Measurements from ENCODE around the gene LYRM9.
"Not testable (repeated sequence)": the region's sequence is repeated elsewhere in the genome, so short reads cannot be mapped to it uniquely, and the experiment has no call there.

Gene LYRM9

DNA sequence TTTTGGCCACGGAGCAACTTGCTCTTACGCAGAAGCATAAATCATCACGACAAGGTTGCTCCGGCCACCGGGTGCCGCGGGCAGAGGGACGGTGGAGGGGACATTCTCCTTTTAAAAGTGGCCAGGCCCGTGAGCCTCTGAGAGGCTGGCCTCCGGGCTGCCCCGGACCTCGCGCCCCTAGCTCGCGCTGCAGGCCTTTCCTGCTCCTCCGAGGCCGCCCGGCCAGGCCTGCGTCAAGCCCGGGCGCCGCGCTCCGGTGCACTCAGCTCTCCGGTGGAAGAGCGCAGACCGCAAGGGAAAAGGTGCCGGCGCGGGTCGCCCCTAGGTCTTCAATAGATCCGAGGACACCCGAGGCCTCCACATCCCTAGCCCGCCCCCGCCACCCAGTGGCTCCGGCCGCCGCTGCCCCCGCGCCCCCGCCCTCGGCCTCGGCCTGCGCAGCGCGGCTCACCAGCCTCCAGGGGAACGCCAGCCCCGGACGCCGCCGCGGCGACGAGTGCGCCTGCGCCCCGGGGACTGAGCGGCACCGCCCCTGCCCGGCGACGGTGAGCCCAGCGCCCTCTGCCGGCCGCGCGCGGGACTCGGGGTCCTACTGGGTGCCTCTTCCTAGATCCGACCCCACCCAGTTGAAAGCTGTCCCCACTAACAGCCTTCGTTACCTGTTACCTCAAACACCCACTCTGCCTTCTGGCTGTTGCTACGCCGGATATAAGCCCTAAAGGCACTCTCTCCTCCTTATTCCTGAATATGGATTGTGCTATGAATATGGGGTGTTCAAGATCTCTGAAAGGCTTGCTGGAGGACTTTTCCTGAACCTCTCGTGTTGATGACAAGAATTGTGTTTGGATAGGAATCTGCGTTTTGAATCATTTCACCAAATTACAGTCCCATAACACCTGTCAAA is at the start of gene LYRM9:
LYRM9 (minus strand) TSS at position 500 of the 904 bp plus-strand sequence. CDS start 10,671 bp downstream, outside the sequence.
- DNase-seq (ENCODE audit: low read depth), result peak; percentile 93

DNA sequence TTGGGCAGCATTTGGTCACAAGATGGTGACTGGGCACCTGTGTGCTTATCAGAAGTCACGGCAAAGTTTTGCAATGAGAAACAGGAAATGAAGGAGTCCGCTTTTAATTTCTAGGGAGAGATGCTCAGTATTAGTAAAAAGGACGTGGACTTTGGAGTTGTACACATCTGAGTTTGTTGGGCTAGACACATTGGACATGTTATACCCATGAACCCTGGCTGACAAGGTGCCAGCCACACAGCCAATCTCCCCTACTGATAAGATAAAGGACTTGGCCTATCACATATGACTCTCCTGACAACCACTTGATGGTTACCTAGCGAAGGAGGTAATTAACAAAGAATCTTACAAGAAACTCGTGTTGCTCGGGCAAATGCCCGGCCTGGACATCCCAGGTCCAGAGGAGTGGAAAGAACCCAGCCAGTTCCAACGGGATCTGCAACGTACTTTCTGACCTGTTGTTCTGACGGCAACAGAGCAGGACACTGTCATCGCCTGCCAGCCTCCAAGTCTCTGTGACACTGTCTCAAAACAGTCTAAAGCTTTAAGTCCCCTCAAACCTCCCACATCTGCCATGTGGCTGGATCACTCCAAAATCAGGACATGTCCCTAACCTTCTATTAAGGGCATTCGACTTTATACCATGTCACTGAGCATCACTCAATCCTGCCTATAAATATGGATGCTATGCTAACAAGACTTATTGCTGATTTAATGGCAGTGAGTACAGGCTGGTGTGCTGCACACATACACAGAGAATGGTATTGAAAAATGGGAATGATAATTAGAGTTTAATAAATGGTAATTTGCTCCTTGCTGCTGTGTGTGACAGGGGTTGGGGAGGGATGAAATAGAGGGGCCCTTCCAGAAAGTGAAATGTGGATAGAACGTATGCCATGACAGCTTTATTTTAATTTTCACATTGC is 47.6 kb upstream of the LYRM9 start:
- no peak for DNase-seq (ENCODE audit: low read depth)

DNA sequence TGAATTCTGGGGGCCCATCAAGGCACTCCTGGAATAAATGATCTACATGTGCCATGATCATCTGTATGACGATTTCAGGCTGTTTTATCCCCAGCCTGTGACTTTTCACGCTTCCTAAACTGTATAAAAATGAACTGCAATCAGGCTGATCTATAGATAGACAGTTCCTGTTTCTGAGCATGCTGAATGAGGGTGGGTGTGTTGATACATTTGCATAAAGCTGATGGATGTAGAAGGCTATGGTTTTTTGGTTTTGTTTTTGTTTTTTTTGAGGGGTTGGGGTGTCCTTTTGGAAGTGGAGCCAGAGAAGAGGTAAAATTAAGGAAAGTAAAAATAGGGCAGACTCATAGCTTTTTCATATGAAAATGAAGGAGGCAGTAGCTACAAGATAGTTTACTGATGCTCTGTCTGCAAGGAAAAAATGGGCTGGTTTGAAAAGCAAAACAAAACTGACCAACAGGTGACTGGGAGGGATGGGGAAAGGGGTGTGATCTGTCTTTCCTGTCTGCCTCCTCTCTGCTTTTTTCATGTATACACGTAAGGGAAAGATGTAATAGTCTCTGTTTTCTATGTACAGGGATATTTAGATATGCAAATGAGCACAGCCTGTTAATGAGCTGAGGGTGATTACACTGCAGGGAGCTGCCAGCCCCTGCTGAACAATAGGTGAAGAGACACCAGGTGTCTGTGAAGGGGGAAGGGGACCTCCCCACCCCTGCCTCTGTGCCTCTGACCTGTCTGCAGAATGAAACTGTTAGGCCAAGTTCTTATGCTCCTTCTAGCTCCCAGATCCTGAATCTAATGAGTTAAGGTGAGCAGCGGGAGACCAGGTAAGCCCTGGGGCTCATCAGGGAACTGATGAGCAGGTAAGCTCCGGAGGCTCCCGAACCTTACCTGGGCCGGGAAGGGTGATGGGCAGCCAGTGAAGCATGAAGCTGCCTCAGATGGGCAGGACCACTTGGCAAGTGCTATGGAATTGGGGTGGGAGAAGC is 46.6 kb upstream of the LYRM9 start:
- DNase-seq (ENCODE audit: low read depth), result no peak

DNA sequence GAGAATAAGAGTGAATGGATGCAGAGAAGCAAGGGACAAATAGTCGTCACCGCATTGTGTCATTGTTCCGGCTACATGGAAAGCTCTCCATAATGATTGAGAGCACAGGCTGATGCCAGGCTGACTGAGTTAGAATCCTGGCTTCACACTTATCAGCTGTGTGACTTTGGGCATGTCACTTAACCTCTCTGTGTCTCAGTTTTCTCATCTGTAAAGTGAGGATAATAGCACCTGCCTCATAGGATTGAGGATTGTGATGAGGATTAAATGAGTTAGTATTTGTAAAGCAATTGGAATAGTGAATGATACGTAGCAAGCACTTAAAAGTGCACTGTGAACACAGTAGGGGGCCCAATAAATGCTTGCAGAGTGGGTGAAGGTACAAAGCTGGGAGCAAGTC is 45.7 kb upstream of the LYRM9 start:
- DNase-seq (ENCODE audit: low read depth), result no peak

DNA sequence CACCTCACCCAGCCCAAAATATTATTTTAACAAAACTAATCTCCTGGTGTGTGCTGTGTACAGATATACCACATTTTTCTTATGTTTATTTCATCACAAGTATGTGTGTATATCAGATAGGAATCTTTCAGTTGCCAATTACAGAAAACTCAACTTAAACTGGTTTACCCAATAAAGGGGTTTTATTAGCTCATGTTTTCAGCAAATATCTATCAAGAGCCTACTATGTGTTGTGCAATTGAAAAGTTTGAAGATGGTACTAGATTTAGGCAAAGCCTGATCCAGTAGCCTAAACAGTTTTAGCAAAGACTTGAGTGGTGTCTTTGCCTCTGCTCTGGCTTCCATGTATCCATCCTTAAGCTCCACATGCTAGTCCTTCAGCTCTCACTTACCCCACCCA is 45.1 kb upstream of the LYRM9 start:
- no peak for DNase-seq (ENCODE audit: low read depth)

DNA sequence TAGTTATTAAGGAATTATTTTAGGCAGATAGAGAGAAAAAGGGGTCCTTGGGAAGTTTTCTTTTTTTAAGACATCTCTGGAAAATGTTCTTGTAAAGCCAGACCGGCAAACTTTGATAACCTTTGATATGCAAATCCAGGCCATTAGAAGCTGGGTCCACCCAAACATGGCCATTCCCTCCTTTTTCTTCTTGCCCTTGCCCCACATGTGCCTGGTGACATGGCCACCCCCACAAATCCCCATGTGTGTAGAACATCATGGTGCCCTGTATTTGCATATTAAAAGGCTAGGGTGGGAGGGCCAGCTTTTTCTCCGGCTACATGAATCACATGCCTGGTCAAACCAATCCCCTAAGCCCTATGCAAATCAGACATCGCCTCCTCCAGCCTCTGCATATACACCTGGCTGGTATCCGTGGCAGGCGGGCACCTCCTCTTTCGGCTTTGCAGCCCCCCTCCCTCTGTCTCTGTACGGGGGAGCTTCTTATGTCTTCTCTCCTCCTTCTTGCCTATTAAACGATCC is 43.9 kb upstream of the LYRM9 start:
- DNase-seq (ENCODE audit: low read depth), result no peak

DNA sequence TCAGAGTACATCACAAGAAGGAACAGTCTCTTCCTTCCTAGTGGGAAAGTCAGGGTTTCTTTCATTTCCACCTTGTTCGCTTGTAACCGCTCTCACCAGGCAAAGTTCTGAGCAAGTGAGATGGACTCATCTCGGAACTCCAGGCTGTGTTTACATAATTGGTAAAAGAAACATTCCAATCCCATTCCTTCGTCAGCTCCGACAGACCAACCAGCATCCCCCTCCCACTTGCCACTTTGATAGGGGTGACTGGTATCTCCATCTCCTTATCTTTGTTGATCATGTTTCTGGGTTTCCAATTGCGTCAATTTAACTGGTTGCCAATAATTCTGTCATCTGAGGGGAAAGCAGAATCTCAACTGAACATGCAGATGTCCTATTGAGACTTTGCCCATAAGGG is 36.8 kb upstream of the LYRM9 start:
- DNase-seq (ENCODE audit: low read depth), result no peak

DNA sequence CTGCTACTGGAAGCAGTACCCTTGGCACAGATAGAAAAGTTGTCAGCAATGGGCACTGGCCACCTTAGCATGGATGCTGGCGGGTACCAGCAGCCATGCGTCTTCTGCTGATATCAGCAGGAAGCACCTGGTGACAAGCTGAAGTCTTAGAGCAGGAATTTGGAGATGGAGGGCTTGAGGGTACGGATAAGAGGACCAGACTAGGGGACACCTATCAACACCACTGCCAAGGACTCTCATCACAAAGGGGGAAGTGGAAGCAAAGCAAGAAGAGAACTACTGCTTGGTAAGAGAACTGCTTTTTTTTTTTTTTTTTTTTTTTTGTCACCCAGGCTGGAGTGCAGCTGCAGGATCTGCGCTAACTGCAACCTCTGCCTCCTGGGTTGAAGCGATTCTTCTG is 35.4 kb upstream of the LYRM9 start:
- DNase-seq (ENCODE audit: low read depth), result no peak

DNA sequence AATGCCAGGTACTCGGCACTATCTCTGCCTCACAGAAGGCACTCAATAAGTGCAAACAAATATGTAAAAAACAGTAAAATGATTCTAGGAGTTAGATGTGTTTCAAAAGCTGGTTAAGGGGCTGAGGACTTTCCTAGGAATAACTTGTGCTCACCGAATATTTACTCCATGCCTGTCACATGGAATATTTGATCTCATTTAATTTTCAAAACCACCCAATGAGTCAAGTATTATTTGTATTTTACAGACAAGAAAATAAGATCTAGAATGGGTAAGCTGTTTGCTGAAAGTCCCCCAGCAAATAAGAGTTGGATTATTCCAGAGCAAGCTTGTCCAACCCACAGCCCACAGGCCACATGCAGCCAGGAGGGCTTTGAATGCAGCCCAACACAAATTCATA is 34.6 kb upstream of the LYRM9 start:
- DNase-seq (ENCODE audit: low read depth), result no peak

DNA sequence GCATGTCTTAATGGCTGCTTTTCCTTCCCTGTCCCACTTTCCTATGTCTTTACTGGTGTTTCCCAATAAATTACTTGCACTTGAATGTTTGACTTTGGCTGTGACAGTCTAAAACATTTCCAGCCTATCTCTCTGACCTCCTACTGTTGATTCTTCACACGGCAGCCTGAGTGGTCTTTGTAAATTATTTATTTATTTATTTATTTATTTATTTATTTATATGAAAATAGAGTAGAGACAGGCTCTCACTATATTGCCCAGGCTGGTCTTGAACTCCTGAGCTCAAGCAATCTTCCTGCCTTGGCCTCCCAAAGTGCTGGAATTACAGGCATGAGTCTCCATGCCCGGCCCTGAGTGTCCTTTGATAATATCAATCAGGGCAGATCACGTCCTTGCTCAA is 28.4 kb upstream of the LYRM9 start:
- no peak for DNase-seq (ENCODE audit: low read depth)

DNA sequence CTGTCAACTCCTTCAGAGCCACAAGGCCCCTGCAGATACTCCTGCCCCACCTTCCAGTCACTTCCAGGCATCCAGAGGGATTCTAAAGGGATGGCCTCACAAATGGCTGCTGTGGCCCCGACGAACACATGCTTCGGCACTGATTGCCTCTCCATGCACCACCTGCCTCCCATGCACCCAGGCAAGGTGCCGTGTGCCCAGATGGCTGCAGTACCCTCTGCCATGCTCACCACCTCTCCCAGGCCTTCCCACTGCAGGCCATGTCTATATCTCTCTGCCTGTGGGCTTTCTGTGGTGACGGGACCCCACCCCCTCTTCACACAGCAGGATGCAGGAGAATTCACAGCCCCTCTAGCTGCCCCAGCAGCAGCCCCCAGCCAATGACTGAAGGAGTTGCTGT is 27.9 kb upstream of the LYRM9 start:
- no peak for DNase-seq (ENCODE audit: low read depth)

DNA sequence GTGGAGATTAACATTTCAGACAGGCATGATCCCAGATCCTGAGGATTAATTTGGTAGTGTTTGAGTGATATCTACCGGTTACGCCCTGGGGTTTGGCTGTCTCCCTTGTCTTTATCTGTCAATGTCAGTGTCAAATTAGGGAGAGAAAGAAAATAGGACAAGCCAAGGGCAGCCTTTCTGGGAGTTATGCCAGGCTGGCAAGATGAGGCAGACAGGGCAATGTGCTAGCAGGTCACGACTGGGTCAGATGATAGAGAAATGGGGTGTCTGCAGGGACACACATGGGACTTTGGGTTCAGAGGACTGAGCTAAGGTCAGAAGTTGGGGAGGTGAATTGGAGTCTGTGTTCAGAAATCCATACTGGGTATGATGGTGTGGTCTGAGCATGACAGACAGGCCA is 27.4 kb upstream of the LYRM9 start:
- DNase-seq (ENCODE audit: low read depth), result no peak

DNA sequence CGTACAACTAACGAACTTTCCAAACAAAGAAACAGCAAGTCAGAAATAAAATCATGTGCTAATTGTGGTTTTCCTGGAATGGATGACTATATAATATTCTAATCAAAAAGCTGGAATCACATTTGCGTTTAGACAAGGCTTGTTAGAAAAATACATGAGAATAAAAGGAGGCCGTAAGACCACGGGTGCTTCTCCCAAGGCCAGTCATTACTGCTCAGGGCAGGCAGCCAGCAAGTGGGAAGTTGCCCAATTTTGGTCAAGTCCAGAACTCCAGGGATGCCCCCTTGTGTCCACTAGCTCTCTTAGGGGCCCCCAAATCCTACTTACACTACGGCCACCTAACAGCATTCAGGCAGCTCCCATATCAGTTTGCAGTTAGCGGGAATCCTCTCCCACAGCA is 25.9 kb upstream of the LYRM9 start:
- no peak for DNase-seq (ENCODE audit: low read depth)

DNA sequence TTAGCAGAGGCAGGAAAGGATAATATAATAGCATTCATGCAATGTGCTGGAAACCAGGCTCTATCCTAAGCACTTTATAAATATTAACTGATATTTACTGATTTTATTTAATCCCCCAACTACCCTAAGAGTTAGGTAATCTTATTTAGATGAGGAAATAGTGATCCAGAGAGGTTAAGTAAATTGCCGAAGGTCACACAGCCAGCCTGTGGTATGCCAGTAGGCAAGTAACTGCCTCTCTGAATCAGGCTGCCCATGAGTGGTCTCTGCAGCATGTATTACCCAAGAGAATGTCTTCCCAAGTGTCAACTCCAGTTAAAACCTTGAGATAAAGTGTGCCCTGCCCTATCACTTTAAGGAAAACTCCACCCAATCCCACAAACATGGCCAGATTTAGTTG is 25.3 kb upstream of the LYRM9 start:
- no peak for DNase-seq (ENCODE audit: low read depth)

DNA sequence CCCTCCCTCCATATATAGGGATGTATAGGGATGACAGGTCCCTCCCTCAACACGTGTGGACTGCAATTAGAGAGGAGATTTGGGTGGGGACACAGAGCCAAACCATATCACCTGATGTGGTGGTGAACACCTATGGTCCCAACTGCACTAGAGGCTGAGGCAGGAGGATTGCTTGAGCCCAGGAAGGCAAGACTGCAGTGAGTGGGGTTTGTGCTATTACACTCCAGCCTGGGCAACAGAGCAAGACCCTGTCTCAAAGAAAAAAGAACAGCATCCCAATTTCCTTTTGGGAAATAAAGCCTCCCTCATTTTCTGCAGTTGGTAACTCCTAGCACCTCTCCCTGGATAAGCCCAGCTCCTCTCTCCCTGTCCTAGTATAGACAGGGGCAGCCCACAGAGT is 23.8 kb upstream of the LYRM9 start:
- DNase-seq (ENCODE audit: low read depth), result no peak

DNA sequence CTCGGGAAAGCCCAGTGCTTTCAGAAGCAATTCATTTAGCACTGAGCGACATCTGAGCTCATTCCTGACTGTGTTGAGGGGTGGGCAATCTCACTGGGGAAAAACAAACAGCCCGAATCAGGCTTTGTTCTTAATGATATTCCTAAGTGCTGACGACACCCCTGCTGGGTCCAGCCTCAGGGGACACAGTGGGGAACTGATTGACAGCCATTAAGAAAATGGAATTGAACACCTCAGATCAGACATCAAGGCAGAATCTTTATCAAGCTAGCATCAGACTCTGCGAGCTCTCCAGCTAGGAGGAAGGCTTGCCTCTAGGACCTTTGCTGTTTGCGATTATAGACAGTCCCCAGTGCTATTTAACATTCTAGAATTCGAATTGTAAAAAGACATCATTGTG is 22.5 kb upstream of the LYRM9 start:
- no peak for DNase-seq (ENCODE audit: low read depth)

DNA sequence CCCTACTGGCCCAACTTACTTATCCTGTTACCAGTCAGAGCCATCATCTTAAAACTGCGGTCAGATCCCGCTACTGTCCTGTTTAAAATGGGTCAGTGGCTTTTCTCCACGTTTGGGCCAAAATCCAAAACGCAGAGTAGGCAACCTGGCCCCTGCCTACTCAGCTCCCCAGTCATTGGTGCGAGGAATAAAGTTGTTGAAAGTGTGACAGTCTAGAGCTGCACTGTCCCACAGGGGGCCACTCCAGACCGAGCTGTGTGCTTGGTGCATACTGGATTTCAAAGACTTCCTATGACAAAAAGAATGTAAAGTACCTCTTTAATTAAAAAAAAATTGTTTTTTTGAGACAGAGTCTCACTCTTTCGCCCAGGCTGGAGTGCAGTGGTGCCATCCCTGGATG is 21.2 kb upstream of the LYRM9 start:
- DNase-seq (ENCODE audit: low read depth), result no peak

DNA sequence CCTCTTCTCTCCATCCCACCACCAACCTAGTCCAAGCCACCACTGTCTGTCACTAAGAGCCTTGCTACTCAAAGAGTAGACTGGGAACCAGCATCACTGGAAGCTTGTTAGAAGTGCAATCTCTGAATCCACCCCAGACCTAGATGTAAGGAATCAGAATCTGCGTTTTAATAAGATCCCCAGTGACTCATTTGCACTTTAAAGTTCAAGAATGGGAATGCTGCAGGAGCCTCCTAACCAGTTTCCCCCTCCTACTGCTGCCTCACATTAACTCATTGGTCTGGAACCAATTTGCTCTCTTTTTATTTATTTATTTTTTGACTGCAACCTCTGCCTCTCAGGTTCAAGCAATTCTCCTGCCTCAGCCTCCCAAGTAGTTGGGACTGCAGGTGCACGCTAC is 19.8 kb upstream of the LYRM9 start:
- DNase-seq (ENCODE audit: low read depth), result no peak

DNA sequence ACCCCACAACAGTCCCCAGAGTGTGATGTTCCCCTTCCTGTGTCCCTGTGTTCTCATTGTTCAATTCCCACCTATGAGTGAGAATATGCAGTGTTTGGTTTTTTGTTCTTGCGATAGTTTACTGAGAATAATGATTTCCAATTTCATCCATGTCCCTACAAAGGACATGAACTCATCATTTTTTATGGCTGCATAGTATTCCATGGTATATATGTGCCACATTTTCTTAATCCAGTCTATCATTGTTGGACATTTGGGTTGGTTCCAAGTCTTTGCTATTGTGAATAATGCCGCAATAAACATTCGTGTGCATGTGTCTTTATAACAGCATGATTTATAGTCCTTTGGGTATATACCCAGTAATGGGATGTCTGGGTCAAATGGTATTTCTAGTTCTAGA is 19.1 kb upstream of the LYRM9 start:
- DNase-seq (ENCODE audit: low read depth), result not testable (repeated sequence)

DNA sequence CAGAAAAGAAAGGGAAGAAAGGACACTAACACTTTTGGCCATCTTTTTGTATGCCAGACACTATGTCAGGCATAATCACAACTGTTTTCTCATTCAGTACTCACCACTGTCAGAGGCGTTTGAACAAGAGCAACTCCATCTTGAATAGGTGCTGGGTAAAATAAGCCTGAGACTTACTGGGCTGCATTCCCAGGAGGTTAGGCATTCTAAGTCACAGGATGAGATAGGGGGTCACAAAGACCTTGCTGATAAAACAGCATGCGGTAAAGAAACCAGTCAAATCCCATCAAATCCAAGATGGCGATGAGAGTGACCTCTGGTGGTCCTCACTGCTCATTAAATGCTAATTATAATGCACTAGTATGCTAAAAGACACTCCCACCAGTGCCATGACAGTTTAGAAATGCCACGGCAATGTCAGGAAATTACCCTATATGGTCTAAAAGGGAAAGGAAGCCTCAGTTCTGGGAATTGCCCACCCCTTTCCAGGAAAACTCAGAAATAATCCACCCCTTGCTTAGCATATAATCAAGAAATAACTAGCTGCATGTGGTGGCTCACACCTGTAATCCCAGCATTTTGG is 14.9 kb upstream of the LYRM9 start:
- no peak for DNase-seq (ENCODE audit: low read depth)

DNA sequence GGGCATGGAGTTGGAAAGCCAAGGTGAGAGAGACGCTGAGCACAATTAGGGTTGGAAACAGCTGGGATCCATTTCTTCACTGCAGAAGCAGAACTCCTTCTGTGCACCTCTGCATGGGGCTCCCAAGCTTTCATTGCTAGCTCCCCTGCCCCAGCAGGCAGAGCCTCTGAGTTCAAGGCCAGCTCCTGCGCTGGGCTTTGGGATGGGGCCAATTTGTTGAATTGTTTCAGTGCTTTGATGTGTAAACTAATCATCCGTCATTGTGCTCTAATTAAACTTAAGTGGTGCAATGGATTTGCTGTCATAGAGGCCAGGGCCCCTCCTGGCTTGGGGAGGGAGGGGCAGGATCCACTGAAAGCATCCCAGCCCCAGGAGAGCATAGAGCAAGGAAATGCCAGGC is 13.5 kb upstream of the LYRM9 start:
- DNase-seq (ENCODE audit: low read depth), result no peak

Measured in activated T-cell treated with anti-CD3 and anti-CD28 coated beads for 48 hours (primary cell).